ENCODE measurements around the gene NAGLU.
"Not testable (repeated sequence)": the region's sequence is repeated elsewhere in the genome, so short reads cannot be mapped to it uniquely, and the experiment has no call there.

The NAGLU gene

DNA sequence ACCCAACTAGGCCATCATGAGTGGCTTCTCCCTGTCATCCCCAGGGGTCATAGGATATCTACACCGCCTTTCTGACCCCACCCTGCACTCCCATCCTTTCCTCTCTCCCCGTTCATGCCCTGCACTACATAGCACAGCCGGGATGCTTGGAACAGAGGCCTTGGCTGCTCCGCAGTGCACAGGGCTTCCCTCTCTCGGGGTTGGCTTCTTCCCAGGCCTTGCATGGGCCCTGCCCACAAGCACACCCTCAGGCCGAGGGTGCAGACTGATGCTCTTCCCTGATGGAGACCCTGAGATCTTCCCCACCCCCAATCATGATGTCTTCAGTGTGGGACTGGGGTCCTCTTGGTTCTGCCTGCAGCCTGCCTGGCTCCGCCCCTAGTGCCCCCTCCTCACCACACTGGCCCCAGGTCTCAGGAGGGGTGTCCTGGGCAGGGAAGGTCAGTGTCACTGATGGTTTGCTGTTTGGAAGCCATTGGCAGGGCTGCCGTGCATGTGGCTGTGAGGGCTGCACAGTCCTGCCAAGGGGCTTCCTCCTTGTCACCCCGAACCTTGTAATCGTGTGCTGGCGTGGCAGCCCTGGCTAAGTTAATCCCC lies 14.3 kb upstream of the NAGLU start:
- DNase-seq (ENCODE audit: low spot score), result no peak

DNA sequence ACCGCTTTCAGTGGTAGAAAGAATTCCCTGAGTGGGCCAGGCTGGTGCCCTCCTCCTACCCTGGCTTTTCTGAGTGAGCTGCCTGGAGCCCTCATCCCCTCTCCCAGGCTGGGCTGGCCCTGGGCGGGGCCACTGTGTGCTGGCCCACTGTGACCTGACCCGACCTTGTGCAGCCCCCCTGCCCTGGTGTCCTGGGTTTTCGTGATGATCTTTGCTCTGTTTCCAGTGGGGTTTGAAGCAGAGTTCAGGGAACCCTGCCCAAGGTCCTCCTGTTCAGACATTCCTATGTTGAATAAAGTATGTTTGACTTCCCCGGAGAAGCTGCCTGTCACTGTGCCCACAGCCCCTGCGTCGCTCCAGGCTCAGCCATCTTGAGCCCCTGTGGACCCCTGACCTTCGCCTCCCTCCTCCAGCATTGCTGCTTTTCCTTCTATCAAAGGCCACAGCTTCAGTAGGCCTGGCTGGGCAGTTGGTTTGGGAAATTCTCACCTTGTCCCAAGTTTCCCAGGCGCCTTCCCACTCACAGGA lies 13.7 kb upstream of the NAGLU start:
- DNase-seq (ENCODE audit: low spot score), result no peak

DNA sequence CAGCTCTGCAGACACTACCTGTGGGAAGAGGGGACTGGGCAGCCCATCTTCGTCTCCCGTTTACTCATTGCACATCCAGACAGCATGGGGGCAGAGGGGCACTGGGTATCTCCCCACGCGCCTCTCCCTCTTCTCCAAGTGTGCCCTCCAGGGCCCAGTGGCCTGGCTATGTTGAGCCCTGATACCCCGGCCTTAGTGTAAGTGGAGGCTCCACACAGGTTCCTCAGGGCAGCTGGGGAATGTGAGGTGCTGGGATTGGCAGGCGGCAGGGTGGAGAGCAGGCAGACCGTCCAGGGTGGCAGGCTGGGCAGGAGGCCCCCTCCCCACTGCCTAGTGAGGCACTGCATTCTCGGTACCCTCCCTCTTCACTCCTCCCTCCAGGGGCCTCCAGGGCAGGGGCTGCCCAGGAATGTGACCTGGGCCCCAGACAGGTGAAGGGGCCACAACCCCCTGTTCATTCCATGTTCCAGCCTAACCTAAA lies 13.2 kb upstream of the NAGLU start:
- no peak for DNase-seq (ENCODE audit: low spot score)

DNA sequence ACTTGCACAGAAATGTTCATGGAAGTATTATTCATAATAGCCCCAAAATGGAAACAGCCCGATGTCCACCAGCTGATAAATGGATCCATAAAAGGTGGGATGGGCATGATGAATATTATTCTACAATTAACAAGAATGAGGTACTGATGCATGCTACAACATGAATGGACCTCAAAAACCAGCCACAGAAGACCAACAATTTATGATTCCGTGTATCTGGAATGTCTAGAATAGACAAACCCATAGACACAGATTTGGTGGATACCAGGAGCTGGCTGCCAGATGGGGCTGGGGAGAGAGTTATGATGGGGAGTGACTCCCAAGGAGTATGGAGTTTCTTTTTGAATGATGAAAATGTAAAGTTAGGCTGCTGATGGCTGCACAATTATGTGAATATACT lies 10.8 kb upstream of the NAGLU start:
- no peak for DNase-seq (ENCODE audit: low spot score)

DNA sequence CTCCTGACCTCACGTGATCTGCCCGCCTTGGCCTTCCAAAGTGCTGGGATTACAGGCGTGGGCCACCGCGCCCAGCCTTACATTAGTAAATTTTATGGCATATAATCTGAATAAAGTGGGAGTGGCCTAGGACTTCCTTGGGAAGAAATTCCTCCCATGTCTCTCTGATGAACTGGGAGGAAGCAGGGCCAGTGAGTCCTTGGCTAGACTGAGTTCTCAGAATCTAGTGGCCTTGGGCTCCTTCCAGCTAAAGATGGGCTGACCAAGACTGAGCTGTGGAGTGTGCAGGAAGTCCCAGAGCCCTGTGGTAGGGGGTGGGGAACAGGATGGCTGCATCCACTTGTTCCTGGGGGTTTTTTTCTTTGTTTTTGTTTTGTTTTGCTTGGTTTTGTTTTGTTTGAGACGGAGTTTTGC lies 10.0 kb upstream of the NAGLU start:
- DNase-seq (ENCODE audit: low spot score), result no peak

DNA sequence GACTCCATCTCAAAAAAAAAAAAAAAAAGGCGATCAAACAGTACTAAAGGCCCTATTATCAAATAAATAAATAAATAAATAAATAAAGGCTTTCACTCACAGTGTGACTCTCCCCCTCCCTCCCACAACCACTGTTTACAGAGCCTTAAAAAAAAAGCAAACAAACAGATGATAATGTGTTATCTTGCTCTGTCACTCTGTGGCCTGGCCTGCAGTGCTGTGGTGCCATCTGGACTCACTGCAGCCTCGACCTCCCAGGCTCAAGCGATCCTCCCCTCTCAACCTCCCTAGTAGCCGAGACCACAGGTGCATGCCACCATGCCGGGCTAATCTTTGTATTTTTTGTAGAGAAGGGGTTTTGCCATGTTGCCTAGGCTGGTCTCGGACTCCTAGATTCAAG lies 8.1 kb upstream of the NAGLU start:
- no peak for DNase-seq (ENCODE audit: low spot score)

DNA sequence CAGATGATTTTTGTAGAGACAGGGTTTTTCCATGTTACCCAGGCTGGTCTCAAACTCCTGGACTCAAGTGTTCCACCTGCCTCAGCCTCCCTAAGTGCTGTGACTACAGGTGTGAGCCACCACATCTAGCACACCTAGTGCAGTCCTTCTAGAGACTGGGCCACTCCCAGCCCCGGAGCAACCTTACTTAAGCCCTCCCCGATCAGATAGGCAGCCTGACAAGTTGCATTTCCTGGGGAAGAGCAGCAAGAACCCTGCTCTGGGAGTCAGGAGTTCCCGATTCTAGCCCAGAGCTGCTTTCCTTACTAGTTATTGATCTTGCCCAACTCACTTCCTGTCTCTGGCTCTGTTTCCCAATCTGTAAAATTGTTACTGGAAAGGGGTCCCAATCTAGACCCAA lies 7.0 kb upstream of the NAGLU start:
- DNase-seq (ENCODE audit: low spot score), result no peak

DNA sequence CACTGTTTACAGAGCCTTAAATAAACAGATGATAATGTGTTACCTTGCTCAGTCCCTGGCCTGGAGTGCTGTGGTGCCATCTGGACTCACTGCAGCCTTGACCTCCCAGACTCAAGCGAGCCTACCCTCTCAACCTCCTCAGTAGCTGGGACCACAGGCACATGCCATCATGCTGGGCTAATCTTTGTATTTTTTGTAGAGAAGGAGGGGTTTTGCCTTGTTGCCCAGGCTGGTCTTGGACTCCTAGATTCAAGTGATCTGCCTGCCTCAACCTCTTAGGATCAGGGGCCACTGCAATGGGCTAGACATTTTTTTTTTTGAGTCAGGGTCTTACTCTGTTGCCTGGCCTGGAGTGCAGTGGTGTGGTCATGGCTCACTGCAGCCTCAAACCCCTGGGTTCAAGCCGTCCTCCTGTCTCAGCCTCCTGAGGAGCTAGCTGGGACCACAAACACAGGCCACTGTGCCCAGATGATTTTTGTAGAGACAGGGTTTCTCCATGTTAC lies 5.0 kb upstream of the NAGLU start:
- no peak for DNase-seq (ENCODE audit: low spot score)

DNA sequence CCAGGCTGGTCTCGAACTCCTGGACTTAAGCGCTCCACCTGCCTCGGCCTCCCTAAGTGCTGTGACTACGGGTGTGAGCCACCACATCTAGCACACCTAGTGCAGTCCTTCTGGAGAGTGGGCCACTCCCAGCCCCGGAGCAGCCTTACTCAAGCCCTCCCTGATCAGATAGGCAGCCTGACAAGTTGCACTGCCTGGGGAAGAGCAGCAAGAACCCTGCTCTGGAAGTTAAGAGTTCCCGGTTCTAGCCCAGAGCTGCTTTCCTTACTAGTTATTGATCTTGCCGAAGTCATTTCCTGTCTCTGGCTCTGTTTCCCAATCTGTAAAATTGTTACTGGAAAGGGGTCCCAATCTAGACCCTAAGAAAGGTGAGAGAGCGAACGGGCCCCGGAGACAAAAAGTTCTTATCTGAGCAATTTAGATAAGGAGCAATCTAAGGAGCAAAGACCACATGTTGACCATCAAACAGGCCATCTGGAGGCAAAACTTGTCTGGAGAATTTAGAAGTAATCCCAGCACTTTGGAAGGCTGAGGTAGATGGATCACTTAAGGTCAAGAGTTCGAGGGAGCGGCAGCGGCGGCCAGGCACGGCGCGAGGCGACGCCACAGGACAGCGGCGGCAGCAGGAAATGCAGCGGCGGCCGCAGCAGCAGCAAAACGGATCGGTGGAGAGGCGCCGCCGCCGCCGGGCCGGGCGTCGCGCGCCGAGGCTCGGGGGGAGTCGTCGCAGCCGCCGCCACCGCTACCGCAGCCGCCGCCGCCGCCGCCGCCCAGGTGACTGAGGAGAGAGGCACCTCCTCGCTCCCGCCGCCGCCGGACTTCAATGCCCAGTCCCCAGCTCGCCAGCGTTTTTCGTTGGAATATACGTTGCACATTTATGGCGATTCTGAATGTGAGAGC lies 4.3 kb upstream of the NAGLU start:
- DNase-seq (ENCODE audit: low spot score), result no peak

DNA sequence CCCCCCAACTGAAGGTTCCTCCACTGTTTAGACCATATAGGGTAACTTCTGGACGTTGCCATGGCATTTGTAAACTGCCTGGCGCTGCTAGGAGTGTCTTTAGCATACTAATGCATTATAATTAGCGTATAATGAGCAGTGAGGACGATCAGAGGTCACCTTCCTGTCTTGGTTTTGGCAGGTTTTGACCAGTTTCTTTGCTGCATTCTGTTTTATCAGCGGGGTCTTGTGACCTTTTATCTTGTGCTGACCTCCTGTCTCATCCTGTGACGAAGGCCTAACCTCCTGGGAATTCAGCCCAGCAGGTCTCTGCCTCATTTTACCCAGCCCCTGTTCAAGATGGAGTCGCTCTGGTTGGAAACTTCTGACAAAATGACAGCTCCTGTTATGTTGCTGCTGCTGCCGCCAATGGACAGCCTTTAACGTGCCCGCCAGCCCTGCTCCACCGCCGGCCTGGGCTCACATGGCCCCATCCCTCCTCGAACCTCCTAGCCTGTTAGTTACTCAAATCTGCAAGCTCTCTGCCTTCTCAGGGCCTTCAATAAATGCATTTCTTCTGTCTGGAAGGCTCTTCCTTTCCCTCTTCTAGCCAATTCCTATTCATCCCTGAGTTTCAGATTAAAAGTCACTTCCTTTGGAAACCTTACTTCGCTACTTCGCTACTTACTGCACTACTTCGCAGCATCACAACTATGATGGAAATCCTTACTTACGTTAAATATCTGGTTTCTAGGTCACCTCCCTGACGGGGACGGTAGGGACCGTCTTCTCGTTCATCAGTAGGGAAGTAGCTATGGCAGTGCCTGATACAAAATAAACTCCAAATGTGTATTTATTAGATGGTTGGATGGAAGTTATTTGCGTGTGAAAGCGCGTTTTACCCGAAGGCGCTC lies 640 bp upstream of the NAGLU start:
- no peak for DNase-seq (ENCODE audit: low spot score)

DNA sequence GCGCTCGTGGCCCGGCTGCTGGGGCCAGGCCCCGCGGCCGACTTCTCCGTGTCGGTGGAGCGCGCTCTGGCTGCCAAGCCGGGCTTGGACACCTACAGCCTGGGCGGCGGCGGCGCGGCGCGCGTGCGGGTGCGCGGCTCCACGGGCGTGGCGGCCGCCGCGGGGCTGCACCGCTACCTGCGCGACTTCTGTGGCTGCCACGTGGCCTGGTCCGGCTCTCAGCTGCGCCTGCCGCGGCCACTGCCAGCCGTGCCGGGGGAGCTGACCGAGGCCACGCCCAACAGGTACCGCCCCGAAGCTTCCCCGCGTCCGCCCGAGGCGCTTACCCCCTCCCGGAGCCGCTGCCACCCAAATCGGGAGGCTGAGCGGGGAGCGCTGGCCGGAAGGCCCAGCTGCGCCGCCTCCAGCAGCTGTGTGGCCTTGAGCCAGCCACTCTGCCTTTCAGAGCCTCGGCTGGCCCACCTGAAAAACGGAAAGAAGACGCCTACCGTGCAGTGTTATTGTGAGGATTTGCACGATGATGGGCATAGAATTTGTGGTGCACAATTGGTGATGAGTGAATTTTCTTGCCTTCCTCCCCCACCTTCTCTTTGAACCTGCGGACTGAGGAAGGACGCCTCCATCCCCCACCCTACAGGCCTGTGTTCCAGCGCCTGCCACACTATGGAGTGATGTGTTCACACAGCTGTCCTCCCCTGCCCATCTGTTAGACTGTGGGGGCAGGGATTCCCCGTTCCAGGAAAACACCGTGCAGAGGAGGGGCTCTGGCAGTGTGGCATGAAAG lies 523 bp downstream of the NAGLU start:
- peak; percentile 83 for DNase-seq (ENCODE audit: low spot score)

DNA sequence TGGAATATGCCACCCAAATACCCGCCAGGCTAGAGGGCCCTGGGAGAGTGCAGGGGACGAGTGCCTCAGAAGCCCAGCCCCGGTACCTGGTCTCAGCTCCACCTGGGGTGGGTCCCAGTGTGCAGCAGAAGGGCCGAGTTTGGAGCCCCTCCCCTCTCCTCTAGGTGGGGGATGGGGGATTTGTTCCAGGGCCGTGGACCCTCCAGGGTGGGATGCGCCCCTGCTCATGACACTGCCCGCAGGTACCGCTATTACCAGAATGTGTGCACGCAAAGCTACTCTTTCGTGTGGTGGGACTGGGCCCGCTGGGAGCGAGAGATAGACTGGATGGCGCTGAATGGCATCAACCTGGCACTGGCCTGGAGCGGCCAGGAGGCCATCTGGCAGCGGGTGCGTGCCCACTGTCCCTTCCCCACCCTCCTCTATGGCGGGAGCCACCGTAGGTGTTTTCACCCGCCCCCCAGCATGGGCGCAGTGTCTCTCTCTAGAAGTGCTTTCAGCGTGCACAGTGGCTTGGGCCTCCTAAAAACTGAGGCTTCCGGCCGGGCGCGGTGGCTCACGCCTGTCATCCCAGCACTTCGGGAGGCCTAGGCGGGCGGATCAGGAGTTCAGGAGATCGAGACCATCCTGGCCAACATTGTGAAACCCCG lies 1.2 kb downstream of the NAGLU start:
- no peak for DNase-seq (ENCODE audit: low spot score)

DNA sequence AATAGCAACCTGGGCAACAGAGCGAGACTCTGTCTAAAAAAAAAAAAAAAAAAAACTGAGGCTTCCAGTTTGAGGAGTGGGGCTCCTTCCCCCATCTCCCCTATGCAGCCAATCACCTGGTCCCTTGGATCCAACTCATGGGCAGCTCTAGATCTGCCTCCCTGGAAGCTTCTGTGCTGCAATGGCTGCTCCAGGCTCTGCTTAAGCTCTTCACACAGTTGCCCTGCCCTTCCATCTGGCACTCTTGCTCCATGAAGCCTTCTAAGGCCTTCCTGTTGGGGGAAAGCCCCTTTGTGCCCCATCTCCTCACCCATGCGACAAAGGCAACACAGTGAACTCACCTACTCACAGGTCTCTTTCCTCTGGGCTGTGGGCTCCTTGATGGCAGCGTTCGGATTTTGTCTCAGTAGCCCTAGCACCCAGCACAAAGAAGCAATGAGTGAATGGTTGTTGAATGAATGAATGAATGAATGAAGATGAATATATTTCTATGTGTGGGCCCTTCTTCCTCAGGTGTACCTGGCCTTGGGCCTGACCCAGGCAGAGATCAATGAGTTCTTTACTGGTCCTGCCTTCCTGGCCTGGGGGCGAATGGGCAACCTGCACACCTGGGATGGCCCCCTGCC lies 1.9 kb downstream of the NAGLU start:
- DNase-seq (ENCODE audit: low spot score), result no peak

DNA sequence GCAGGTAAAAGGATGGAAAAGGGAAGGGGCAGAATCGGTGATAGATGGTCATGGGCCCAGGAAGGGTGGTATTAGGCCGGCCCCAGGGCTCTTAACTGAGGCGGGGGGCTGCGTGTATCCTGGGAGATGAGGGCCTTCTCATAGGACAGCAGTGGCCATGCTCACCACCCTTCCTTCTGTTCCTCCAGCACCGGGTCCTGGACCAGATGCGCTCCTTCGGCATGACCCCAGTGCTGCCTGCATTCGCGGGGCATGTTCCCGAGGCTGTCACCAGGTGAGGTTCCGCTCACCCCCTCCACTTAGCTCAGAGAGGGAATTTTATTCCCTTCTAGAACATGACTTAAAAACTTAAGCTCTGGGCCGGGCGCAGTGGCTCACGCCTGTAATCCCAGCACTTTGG lies 2.4 kb downstream of the NAGLU start:
- no peak for DNase-seq (ENCODE audit: low spot score)

DNA sequence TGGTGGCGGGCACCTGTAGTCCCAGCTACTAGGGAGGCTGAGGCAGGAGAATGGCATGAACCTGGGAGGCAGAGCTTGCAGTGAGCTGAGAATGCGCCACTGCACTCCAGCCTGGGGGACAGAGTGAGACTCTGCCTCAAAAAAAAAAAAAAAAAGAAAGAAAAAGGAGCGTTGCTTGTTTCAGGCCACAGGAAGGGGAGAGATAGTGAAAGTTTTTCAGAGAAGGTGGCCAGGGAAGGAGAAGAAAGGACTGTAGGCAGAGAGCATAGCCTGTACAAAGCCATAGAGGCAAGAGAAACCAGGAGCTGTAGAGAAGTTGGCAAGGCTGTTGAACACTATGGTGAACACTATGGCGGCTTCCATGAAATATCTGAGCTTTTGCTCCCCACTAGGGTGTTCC lies 4.5 kb downstream of the NAGLU start:
- not testable (repeated sequence) for DNase-seq (ENCODE audit: low spot score)

DNA sequence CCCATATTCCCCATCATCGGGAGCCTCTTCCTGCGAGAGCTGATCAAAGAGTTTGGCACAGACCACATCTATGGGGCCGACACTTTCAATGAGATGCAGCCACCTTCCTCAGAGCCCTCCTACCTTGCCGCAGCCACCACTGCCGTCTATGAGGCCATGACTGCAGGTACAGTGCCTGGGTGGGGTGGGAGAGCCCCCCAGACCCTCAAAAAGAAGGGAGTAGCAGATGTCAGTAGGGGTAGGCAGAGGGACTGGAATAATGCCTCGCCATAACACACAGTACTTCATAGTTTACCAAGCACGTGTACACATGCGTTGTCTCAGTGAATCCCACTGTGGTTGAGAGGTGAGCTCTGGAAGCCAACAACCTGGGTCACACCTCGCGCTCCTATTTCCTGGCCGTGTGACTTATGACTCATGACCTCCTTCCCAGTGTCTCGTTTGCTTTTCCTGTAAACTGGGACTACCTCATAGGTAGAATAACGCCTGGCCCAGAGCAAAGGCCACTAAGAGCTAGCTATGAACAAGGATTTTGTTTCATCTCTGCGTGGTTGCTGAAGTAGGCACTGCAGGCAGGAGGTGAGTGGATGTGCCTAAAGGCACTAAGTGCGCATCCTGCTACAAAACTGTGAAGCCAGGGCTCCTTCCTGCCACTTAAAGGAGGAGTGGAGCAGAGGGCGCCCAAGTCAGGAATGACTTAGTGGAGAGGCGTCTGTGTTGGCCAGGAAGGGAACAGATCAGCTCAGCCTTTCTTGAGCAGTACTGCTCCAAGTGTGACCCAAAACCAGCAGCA lies 5.2 kb downstream of the NAGLU start:
- DNase-seq (ENCODE audit: low spot score), result no peak

DNA sequence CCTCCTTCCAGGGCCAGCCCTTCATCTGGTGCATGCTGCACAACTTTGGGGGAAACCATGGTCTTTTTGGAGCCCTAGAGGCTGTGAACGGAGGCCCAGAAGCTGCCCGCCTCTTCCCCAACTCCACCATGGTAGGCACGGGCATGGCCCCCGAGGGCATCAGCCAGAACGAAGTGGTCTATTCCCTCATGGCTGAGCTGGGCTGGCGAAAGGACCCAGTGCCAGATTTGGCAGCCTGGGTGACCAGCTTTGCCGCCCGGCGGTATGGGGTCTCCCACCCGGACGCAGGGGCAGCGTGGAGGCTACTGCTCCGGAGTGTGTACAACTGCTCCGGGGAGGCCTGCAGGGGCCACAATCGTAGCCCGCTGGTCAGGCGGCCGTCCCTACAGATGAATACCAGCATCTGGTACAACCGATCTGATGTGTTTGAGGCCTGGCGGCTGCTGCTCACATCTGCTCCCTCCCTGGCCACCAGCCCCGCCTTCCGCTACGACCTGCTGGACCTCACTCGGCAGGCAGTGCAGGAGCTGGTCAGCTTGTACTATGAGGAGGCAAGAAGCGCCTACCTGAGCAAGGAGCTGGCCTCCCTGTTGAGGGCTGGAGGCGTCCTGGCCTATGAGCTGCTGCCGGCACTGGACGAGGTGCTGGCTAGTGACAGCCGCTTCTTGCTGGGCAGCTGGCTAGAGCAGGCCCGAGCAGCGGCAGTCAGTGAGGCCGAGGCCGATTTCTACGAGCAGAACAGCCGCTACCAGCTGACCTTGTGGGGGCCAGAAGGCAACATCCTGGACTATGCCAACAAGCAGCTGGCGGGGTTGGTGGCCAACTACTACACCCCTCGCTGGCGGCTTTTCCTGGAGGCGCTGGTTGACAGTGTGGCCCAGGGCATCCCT lies 7.4 kb downstream of the NAGLU start:
- no peak for DNase-seq (ENCODE audit: low spot score)

DNA sequence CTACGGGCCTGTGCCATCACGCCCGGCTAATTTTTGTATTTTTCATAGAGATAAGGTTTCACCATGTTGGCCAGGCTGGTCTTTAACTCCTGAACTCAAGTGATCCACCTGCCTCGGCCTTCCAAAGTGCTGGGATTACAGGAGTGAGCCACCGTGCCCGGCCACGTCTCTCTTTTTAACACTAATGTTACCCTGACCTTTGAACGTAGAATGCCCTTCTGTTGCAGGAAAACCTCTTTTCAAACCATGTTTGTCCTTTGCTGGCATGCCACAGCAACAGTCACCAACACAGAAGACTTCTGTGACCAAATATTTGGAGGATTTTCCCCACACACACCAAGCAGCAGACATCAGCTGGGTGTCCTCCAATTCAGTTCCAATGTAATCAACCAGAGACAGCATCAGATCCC lies 8.8 kb downstream of the NAGLU start:
- no peak for DNase-seq (ENCODE audit: low spot score)
